Mucosa of rectum (tissue), 2 donors: ENCODE measurements around the gene MORF4L1.
"Not testable (repeated sequence)": the region's sequence is repeated elsewhere in the genome, so short reads cannot be mapped to it uniquely, and the experiment has no call there.

Experiments
- H3K27ac ChIP-seq, 2 donors: one replicate each; pipeline ENCODE4 v1.7.0; 2013; ENCODE audit warnings: inconsistent platforms in 2 of 2, low read depth in 2 of 2, low read length in 2 of 2
- H3K27me3 ChIP-seq, 2 donors: one replicate each; pipeline ENCODE4 v1.7.0; 2013; ENCODE audit warnings: low read length in 2 of 2; ENCODE audit not compliant: control insufficient read depth in 2 of 2, insufficient read depth in 2 of 2
- H3K36me3 ChIP-seq, 2 donors: one replicate each; pipeline ENCODE4 v1.7.0; 2013; ENCODE audit warnings: low read length in 2 of 2; ENCODE audit not compliant: control insufficient read depth in 2 of 2, insufficient read depth in 2 of 2
- H3K4me1 ChIP-seq, 2 donors: one replicate each; pipeline ENCODE4 v1.7.0; 2013; ENCODE audit warnings: low read length in 2 of 2, mild to moderate bottlenecking in 1 of 2; ENCODE audit not compliant: control insufficient read depth in 2 of 2, insufficient read depth in 2 of 2
- H3K4me3 ChIP-seq, 2 donors: one replicate each; pipeline ENCODE4 v1.7.0; 2013; ENCODE audit warnings: low read length in 2 of 2
- H3K9ac ChIP-seq, 2 donors: one replicate each; pipeline ENCODE4 v1.7.0; 2013; ENCODE audit warnings: low read length in 2 of 2, low read depth in 1 of 2, mild to moderate bottlenecking in 1 of 2
- H3K9me3 ChIP-seq, 2 donors: one replicate each; pipeline ENCODE4 v1.7.0; 2013; ENCODE audit warnings: low read length in 2 of 2; ENCODE audit not compliant: control insufficient read depth in 2 of 2
- donor health status: healthy.
- donor health status: Normal muscosa, but diverticular disease.

MORF4L1 gene

GRCh38 chr15:78855746-78856145, 16.9 kb upstream of the MORF4L1 start:
- H3K27ac ChIP-seq: no peak overlapping the region
- H3K9ac ChIP-seq: no peak overlapping the region
- no peaks in the 10 kb centered on the region for H3K4me1 ChIP-seq
- no peaks in the 10 kb centered on the region for H3K9me3 ChIP-seq
- no peak overlapping the region for H3K4me3 ChIP-seq
- H3K36me3 ChIP-seq: no peaks in the 10 kb centered on the region
- H3K27me3 ChIP-seq: no peaks in the 10 kb centered on the region

GRCh38 chr15:78859971-78860719, 12.5 kb upstream of the MORF4L1 start:
- Histone ChIP-seq H3K36me3 (no peaks in the 10 kb centered on the region), H3K27ac (peak overlapping the region in 1 of 2 donors; percentile 32), H3K9ac (peak overlapping the region; percentile 52 to 68), H3K27me3 (no peaks in the 10 kb centered on the region), H3K9me3 (no peaks in the 10 kb centered on the region), H3K4me1 (no peaks in the 10 kb centered on the region), H3K4me3 (peak overlapping the region; percentile 71 to 78)

- not testable (repeated sequence) for H3K27ac ChIP-seq, H3K9me3 ChIP-seq, H3K4me1 ChIP-seq, H3K9ac ChIP-seq, H3K27me3 ChIP-seq, H3K4me3 ChIP-seq, H3K36me3 ChIP-seq
These were observed 7.1 kb upstream of the MORF4L1 start for GRCh38 chr15:78865585-78865984.

GRCh38 chr15:78866031-78866430, 6.7 kb upstream of the MORF4L1 start:
- not testable (repeated sequence) for H3K27me3 ChIP-seq, H3K36me3 ChIP-seq, H3K4me1 ChIP-seq, H3K9ac ChIP-seq, H3K27ac ChIP-seq, H3K4me3 ChIP-seq, H3K9me3 ChIP-seq

GRCh38 chr15:78866803-78867202, 5.9 kb upstream of the MORF4L1 start:
- Histone ChIP-seq H3K27me3 (no peaks in the 10 kb centered on the region), H3K9ac (no peak overlapping the region), H3K9me3 (no peaks in the 10 kb centered on the region), H3K27ac (no peak overlapping the region), H3K4me3 (no peak overlapping the region), H3K36me3 (no peaks in the 10 kb centered on the region), H3K4me1 (no peaks in the 10 kb centered on the region)

- no peak overlapping the region for H3K27ac ChIP-seq
- no peaks in the 10 kb centered on the region for H3K9me3 ChIP-seq
- peaks cover 0 to 4% of the 10 kb centered on the region in 2 donors for H3K4me1 ChIP-seq
- H3K27me3 ChIP-seq: no peaks in the 10 kb centered on the region
- no peaks in the 10 kb centered on the region for H3K36me3 ChIP-seq
- H3K9ac ChIP-seq: no peak overlapping the region
- H3K4me3 ChIP-seq: no peak overlapping the region
These were observed 4.3 kb upstream of the MORF4L1 start for GRCh38 chr15:78868366-78868765.

GRCh38 chr15:78871483-78872127, 1.1 kb upstream of the MORF4L1 start:
- H3K36me3 ChIP-seq, H3K9me3 ChIP-seq, H3K9ac ChIP-seq, H3K27ac ChIP-seq, H3K27me3 ChIP-seq: not testable (repeated sequence)
- Histone ChIP-seq H3K4me3 (peak overlapping the region in 1 of 2 donors; percentile 75), H3K4me1 (peaks cover 7 to 11% of the 10 kb centered on the region in 2 donors)

GRCh38 chr15:78872972-78873792, 492 bp downstream of the MORF4L1 start:
- Histone ChIP-seq H3K27me3 (no peaks in the 10 kb centered on the region), H3K9ac (peak overlapping the region; percentile 100), H3K4me1 (peaks cover 15 to 17% of the 10 kb centered on the region in 2 donors), H3K4me3 (peak overlapping the region; percentile 98 to 99), H3K36me3 (no peaks in the 10 kb centered on the region), H3K27ac (peak overlapping the region; percentile 99 to 100), H3K9me3 (no peaks in the 10 kb centered on the region)

GRCh38 chr15:78873793-78874765, 1.4 kb downstream of the MORF4L1 start:
- Histone ChIP-seq H3K9me3 (no peaks in the 10 kb centered on the region), H3K9ac (peak overlapping the region; percentile 100), H3K4me3 (peak overlapping the region; percentile 98 to 99), H3K4me1 (peaks cover 15 to 22% of the 10 kb centered on the region in 2 donors), H3K27me3 (no peaks in the 10 kb centered on the region), H3K27ac (peak overlapping the region; percentile 99 to 100), H3K36me3 (no peaks in the 10 kb centered on the region)
